HG03025 (cell line): Measurements from ENCODE around the gene ARHGDIB.

ENCODE experiments used
- ATAC-seq: cut with Tn5 transposase; IDR thresholded peaks from one replicate; pipeline ENCODE4 v1.9.1; 2021; ENCODE audit warnings: mild to moderate bottlenecking, moderate library complexity; ENCODE audit not compliant: unreplicated experiment, low FRiP score

Gene ARHGDIB

GRCh38 chr12:14935031-14935430, 26.4 kb downstream of the ARHGDIB start:
- ATAC-seq = no peak

GRCh38 chr12:14934511-14934910, 26.9 kb downstream of the ARHGDIB start:
- ATAC-seq = no peak

- ATAC-seq = no peak
Observed at GRCh38 chr12:14931791-14932560, 29.4 kb downstream of the ARHGDIB start.

- no peak for ATAC-seq
Observed at GRCh38 chr12:14931359-14931758, 30.0 kb downstream of the ARHGDIB start.

- ATAC-seq = no peak
Observed at GRCh38 chr12:14930299-14930698, 31.1 kb downstream of the ARHGDIB start.

GRCh38 chr12:14928931-14929330, 32.5 kb downstream of the ARHGDIB start:
- ATAC-seq = no peak

- ATAC-seq = no peak
Observed at GRCh38 chr12:14927267-14927666, 34.1 kb downstream of the ARHGDIB start.

GRCh38 chr12:14924541-14924940, 36.9 kb downstream of the ARHGDIB start:
- no peak for ATAC-seq

- no peak for ATAC-seq
Observed at GRCh38 chr12:14923944-14924343, 37.5 kb downstream of the ARHGDIB start.

- peak; percentile 63 for ATAC-seq
Observed at GRCh38 chr12:14921218-14921617, 40.2 kb downstream of the ARHGDIB start.

- ATAC-seq = peak; percentile 79
Observed at GRCh38 chr12:14920475-14921126, 40.8 kb downstream of the ARHGDIB start.

- ATAC-seq = no peak
Observed at GRCh38 chr12:14919455-14919854, 41.9 kb downstream of the ARHGDIB start.

- no peak for ATAC-seq
Observed at GRCh38 chr12:14915736-14916135, 45.7 kb downstream of the ARHGDIB start.

GRCh38 chr12:14913381-14913781, 48.0 kb downstream of the ARHGDIB start:
- ATAC-seq = no peak

- ATAC-seq = no peak
Observed at GRCh38 chr12:14911131-14911530, 50.3 kb downstream of the ARHGDIB start.

- ATAC-seq = no peak
Observed at GRCh38 chr12:14910090-14910915, 51.1 kb downstream of the ARHGDIB start.

- ATAC-seq = no peak
Observed at GRCh38 chr12:14907953-14908352, 53.4 kb downstream of the ARHGDIB start.

GRCh38 chr12:14906114-14906513, 55.3 kb downstream of the ARHGDIB start:
- ATAC-seq = no peak

GRCh38 chr12:14905269-14906004, 56.0 kb downstream of the ARHGDIB start:
- no peak for ATAC-seq

- ATAC-seq = no peak
Observed at GRCh38 chr12:14904854-14905253, 56.5 kb downstream of the ARHGDIB start.
